SK-N-SH treated with all-trans-retinoic acid at 6 μM for 48 hours (cell line): ENCODE data around the gene OR52E6.

Experiments used
- ATAC-seq: fragments of 200-7000 bp; cut with Tn5 transposase; 3 replicates; pipeline ENCODE4 v1.9.1; 2020; ENCODE audit warnings: mild to moderate bottlenecking, moderate library complexity
- ARNTL ChIP-seq: fragments of 450-650 bp; formaldehyde crosslinking; IDR thresholded peaks from 2 replicates; pipeline ENCODE4 v1.5.0; 2020; ENCODE audit warnings: low read depth, mild to moderate bottlenecking, moderate library complexity, borderline replicate concordance
- BACH2 ChIP-seq: fragments of 250-450 bp; sonication (Bioruptor Pico); IDR thresholded peaks from 2 replicates; pipeline ENCODE4 v1.9.0; 2021; ENCODE audit warnings: mild to moderate bottlenecking, borderline replicate concordance
- CREB5 ChIP-seq: fragments of 250-450 bp; sonication (Bioruptor Pico); IDR thresholded peaks from 2 replicates; pipeline ENCODE4 v1.5.1; 2020; ENCODE audit warnings: low read depth, mild to moderate bottlenecking, moderate library complexity
- CSDC2 ChIP-seq: fragments of 250-450 bp; sonication (Bioruptor Pico); IDR thresholded peaks from 2 replicates; pipeline ENCODE4 v1.5.0; 2020; ENCODE audit warnings: mild to moderate bottlenecking, moderate library complexity
- ESRRG ChIP-seq: fragments of 250-450 bp; sonication (Bioruptor Pico); IDR thresholded peaks from 2 replicates; pipeline ENCODE4 v1.6.1; 2021; ENCODE audit warnings: mild to moderate bottlenecking
- GLIS3 ChIP-seq: fragments of 250-450 bp; sonication (Bioruptor Pico); IDR thresholded peaks from 2 replicates; pipeline ENCODE4 v1.5.0; 2020; ENCODE audit warnings: mild to moderate bottlenecking, moderate library complexity
- ISL1 ChIP-seq: fragments of 250-450 bp; sonication (Bioruptor Pico); IDR thresholded peaks from 2 replicates; pipeline ENCODE4 v2.1.2; 2022; ENCODE audit warnings: mild to moderate bottlenecking, moderate library complexity
- OSR1 ChIP-seq: fragments of 250-450 bp; sonication (Bioruptor Pico); IDR thresholded peaks from 2 replicates; pipeline ENCODE4 v1.8.0; 2022; ENCODE audit warnings: moderate library complexity, mild to moderate bottlenecking, inconsistent platforms
- PATZ1 ChIP-seq: fragments of 250-450 bp; sonication (Bioruptor Pico); IDR thresholded peaks from 2 replicates; pipeline ENCODE4 v1.8.0; 2020; ENCODE audit warnings: mild to moderate bottlenecking, moderate library complexity, borderline replicate concordance
- PPARA ChIP-seq: fragments of 250-450 bp; sonication (Bioruptor Pico); IDR thresholded peaks from 2 replicates; pipeline ENCODE4 v1.5.0; 2020; ENCODE audit warnings: mild to moderate bottlenecking, borderline replicate concordance
- RARB ChIP-seq: fragments of 250-450 bp; sonication (Bioruptor Pico); IDR thresholded peaks from 2 replicates; pipeline ENCODE4 v1.8.0; 2021; ENCODE audit warnings: mild to moderate bottlenecking, moderate library complexity
- SNAI2 ChIP-seq: fragments of 250-450 bp; sonication (Bioruptor Pico); IDR thresholded peaks from 2 replicates; pipeline ENCODE4 v1.5.0; 2020; ENCODE audit warnings: mild to moderate bottlenecking, moderate library complexity
- TCF4 ChIP-seq: fragments of 250-450 bp; sonication (Bioruptor Pico); IDR thresholded peaks from 2 replicates; pipeline ENCODE4 v1.8.0; 2021; ENCODE audit warnings: mild to moderate bottlenecking, moderate library complexity, borderline replicate concordance
- TOX ChIP-seq: fragments of 250-450 bp; sonication (Bioruptor Pico); IDR thresholded peaks from 2 replicates; pipeline ENCODE4 v1.8.0; 2021; ENCODE audit warnings: mild to moderate bottlenecking, moderate library complexity, borderline replicate concordance
- ZC3H10 ChIP-seq: fragments of 250-450 bp; sonication (Bioruptor Pico); IDR thresholded peaks from 2 replicates; pipeline ENCODE4 v1.5.1; 2021; ENCODE audit warnings: mild to moderate bottlenecking, moderate library complexity
- ZFP3 ChIP-seq: fragments of 250-450 bp; sonication (Bioruptor Pico); IDR thresholded peaks from 2 replicates; pipeline ENCODE4 v1.5.0; 2020; ENCODE audit warnings: mild to moderate bottlenecking, moderate library complexity
- ZFP30 ChIP-seq: fragments of 450-650 bp; formaldehyde crosslinking; IDR thresholded peaks from 2 replicates; pipeline ENCODE4 v1.5.0; 2022; ENCODE audit warnings: mild to moderate bottlenecking, moderate library complexity
- ZNF565 ChIP-seq: fragments of 450-650 bp; formaldehyde crosslinking; conservative IDR thresholded peaks from 2 replicates; pipeline ENCODE4 v1.5.0; 2020; ENCODE audit warnings: low read depth, mild to moderate bottlenecking, moderate library complexity
- ZNF70 ChIP-seq: fragments of 450-650 bp; formaldehyde crosslinking; IDR thresholded peaks from 2 replicates; pipeline ENCODE4 v1.5.0; 2020; ENCODE audit warnings: mild to moderate bottlenecking, moderate library complexity
- ZNF8 ChIP-seq: fragments of 450-650 bp; formaldehyde crosslinking; IDR thresholded peaks from 2 replicates; pipeline ENCODE4 v1.5.0; 2020; ENCODE audit warnings: mild to moderate bottlenecking, moderate library complexity
- TF ChIP-seq, protein P1 (sequence below): fragments of 250-450 bp; sonication (Bioruptor Pico); IDR thresholded peaks from 2 replicates; pipeline ENCODE4 v1.8.0; 2021; ENCODE audit warnings: low read depth, mild to moderate bottlenecking, moderate library complexity, borderline replicate concordance
- TF ChIP-seq, protein P2 (sequence below): fragments of 250-450 bp; sonication (Bioruptor Pico); IDR thresholded peaks from 2 replicates; pipeline ENCODE4 v1.5.0; 2020; ENCODE audit warnings: mild to moderate bottlenecking, moderate library complexity
- TF ChIP-seq, protein P3 (sequence below): fragments of 250-450 bp; sonication (Bioruptor Pico); IDR thresholded peaks from 2 replicates; pipeline ENCODE4 v1.5.1; 2021; ENCODE audit warnings: mild to moderate bottlenecking, moderate library complexity

OR52E6 gene

GRCh38 chr11:5851002-5851401 lies 9.3 kb upstream of the OR52E6 start:
- ATAC-seq: no peak
- TF ChIP-seq, protein P1, sequence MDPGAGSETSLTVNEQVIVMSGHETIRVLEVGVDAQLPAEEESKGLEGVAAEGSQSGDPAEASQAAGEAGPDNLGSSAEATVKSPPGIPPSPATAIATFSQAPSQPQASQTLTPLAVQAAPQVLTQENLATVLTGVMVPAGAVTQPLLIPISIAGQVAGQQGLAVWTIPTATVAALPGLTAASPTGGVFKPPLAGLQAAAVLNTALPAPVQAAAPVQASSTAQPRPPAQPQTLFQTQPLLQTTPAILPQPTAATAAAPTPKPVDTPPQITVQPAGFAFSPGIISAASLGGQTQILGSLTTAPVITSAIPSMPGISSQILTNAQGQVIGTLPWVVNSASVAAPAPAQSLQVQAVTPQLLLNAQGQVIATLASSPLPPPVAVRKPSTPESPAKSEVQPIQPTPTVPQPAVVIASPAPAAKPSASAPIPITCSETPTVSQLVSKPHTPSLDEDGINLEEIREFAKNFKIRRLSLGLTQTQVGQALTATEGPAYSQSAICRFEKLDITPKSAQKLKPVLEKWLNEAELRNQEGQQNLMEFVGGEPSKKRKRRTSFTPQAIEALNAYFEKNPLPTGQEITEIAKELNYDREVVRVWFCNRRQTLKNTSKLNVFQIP (CRISPR knock-in tag): no peak
- TF ChIP-seq CREB5 (CRISPR knock-in tag): no peak
- TF ChIP-seq CSDC2 (CRISPR knock-in tag): no peak
- TF ChIP-seq TCF4 (CRISPR knock-in tag): no peak
- no peak for TF ChIP-seq PATZ1
- TF ChIP-seq ZNF8 (CRISPR knock-in tag): no peak
- no peak for TF ChIP-seq ARNTL (CRISPR knock-in tag)
- no peak for TF ChIP-seq GLIS3
- no peak for TF ChIP-seq ZFP30 (CRISPR knock-in tag)
- no peak for TF ChIP-seq ZNF70 (CRISPR knock-in tag)
- no peak for TF ChIP-seq RARB (CRISPR knock-in tag)
- no peak for TF ChIP-seq ZFP3 (CRISPR knock-in tag)
- TF ChIP-seq, protein P2, sequence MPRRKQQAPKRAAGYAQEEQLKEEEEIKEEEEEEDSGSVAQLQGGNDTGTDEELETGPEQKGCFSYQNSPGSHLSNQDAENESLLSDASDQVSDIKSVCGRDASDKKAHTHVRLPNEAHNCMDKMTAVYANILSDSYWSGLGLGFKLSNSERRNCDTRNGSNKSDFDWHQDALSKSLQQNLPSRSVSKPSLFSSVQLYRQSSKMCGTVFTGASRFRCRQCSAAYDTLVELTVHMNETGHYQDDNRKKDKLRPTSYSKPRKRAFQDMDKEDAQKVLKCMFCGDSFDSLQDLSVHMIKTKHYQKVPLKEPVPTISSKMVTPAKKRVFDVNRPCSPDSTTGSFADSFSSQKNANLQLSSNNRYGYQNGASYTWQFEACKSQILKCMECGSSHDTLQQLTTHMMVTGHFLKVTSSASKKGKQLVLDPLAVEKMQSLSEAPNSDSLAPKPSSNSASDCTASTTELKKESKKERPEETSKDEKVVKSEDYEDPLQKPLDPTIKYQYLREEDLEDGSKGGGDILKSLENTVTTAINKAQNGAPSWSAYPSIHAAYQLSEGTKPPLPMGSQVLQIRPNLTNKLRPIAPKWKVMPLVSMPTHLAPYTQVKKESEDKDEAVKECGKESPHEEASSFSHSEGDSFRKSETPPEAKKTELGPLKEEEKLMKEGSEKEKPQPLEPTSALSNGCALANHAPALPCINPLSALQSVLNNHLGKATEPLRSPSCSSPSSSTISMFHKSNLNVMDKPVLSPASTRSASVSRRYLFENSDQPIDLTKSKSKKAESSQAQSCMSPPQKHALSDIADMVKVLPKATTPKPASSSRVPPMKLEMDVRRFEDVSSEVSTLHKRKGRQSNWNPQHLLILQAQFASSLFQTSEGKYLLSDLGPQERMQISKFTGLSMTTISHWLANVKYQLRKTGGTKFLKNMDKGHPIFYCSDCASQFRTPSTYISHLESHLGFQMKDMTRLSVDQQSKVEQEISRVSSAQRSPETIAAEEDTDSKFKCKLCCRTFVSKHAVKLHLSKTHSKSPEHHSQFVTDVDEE (CRISPR knock-in tag): no peak
- no peak for TF ChIP-seq BACH2
- TF ChIP-seq, protein P3, sequence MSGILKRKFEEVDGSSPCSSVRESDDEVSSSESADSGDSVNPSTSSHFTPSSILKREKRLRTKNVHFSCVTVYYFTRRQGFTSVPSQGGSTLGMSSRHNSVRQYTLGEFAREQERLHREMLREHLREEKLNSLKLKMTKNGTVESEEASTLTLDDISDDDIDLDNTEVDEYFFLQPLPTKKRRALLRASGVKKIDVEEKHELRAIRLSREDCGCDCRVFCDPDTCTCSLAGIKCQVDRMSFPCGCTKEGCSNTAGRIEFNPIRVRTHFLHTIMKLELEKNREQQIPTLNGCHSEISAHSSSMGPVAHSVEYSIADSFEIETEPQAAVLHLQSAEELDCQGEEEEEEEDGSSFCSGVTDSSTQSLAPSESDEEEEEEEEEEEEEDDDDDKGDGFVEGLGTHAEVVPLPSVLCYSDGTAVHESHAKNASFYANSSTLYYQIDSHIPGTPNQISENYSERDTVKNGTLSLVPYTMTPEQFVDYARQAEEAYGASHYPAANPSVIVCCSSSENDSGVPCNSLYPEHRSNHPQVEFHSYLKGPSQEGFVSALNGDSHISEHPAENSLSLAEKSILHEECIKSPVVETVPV: no peak
- no peak for TF ChIP-seq ESRRG (CRISPR knock-in tag)
- no peak for TF ChIP-seq ZNF565 (CRISPR knock-in tag)
- TF ChIP-seq SNAI2 (CRISPR knock-in tag): no peak

DNA sequence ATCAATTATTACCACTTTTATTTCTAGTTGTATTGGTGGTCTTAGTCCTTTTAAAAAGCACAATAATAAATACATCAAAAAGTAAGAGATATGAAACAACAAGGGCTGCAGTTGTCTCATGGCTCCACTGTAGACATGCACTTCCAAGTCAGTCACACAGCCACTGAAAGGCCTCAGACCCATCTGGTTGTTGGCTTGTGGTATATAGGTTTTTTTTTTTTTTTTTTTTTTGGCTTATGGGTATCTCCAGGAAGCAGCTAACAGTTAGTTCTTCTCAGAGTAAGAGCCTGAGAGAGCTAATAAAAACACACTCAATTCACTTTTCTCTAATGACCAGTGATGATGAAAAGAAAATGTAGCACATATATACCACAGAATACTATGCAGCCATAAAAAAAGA lies 6.0 kb upstream of the OR52E6 start:
- no peak for ATAC-seq
- TF ChIP-seq PPARA (CRISPR knock-in tag) (no peak), GLIS3 (no peak), ESRRG (CRISPR knock-in tag) (no peak), ZNF565 (CRISPR knock-in tag) (no peak), PATZ1 (no peak), ZFP3 (CRISPR knock-in tag) (no peak), ZC3H10 (CRISPR knock-in tag) (no peak), ZNF8 (CRISPR knock-in tag) (no peak), ISL1 (CRISPR knock-in tag) (no peak), ZNF70 (CRISPR knock-in tag) (no peak), BACH2 (no peak), RARB (CRISPR knock-in tag) (no peak), TOX (CRISPR knock-in tag) (no peak), OSR1 (CRISPR knock-in tag) (no peak), CSDC2 (CRISPR knock-in tag) (no peak), TCF4 (CRISPR knock-in tag) (no peak)
- TF ChIP-seq, protein P3: no peak
- TF ChIP-seq, protein P2 (CRISPR knock-in tag): no peak
